ENCODE results near the gene BCL2. TPM values are rescaled to one million over a fixed set of nuclear protein-coding genes. Genes with fewer than 3 reads are reported as not detected.

The BCL2 gene
- total RNA-seq, 4 donors from 2014 or later, result 25.2 to 39.0 (median 36.1) TPM

- H3K36me3 ChIP-seq, result no peaks in the 10 kb centered on the region
- intact Hi-C loops (cut with DNase I), result no loop called here
- DNase-seq (ENCODE audit: extremely low spot score), result no peak
- H3K4me1 ChIP-seq, result peaks cover 12 to 22% (median 17%) of the 10 kb centered on the region in 4 donors
- no peaks in the 10 kb centered on the region for H3K9me3 ChIP-seq
- H3K4me3 ChIP-seq, result no peak overlapping the region
- TF ChIP-seq POLR2AphosphoS5 (IDR thresholded peaks at IDR 0.05) (no peak), POLR2A (IDR thresholded peaks at IDR 0.05; ENCODE audit: low read depth) (no peak), CTCF (IDR thresholded peaks at IDR 0.05) (no peak), EP300 (IDR thresholded peaks at IDR 0.05) (no peak)
- no peak overlapping the region for H3K27ac ChIP-seq (replicated peaks in 1 of 4)
- no peaks in the 10 kb centered on the region for H3K27me3 ChIP-seq
- 69% methylated on average over 2 of the region's 2 CpGs for WGBS
Observed at GRCh38 chr18:63096327-63096874, 223.2 kb downstream of the BCL2 start.

- H3K9me3 ChIP-seq, result no peaks in the 10 kb centered on the region
- intact Hi-C loops (cut with DNase I), result no loop called here
- H3K36me3 ChIP-seq, result no peaks in the 10 kb centered on the region
- no peak overlapping the region for H3K4me3 ChIP-seq
- TF ChIP-seq EP300 (IDR thresholded peaks at IDR 0.05) (no peak), CTCF (IDR thresholded peaks at IDR 0.05) (no peak), POLR2A (IDR thresholded peaks at IDR 0.05; ENCODE audit: low read depth) (no peak), POLR2AphosphoS5 (IDR thresholded peaks at IDR 0.05) (no peak)
- no peak overlapping the region for H3K27ac ChIP-seq (replicated peaks in 1 of 4)
- DNase-seq (ENCODE audit: extremely low spot score), result no peak
- H3K27me3 ChIP-seq, result no peaks in the 10 kb centered on the region
- WGBS, result 62% methylated on average over 6 of the region's 6 CpGs
- H3K4me1 ChIP-seq, result peaks cover 12 to 26% (median 17%) of the 10 kb centered on the region in 4 donors
Observed at GRCh38 chr18:63095768-63096167, 223.8 kb downstream of the BCL2 start.

- WGBS, result 96% methylated on average over 4 of the region's 4 CpGs
- Histone ChIP-seq H3K36me3 (no peaks in the 10 kb centered on the region), H3K27ac (replicated peaks in 1 of 4) (no peak overlapping the region), H3K4me1 (peaks cover 0 to 26% (median 17%) of the 10 kb centered on the region in 4 donors), H3K27me3 (no peaks in the 10 kb centered on the region), H3K4me3 (no peak overlapping the region), H3K9me3 (no peaks in the 10 kb centered on the region)
- intact Hi-C loops (cut with DNase I), result no loop called here
- DNase-seq (ENCODE audit: extremely low spot score), result no peak
- TF ChIP-seq EP300 (IDR thresholded peaks at IDR 0.05), result no peak
- no peak for TF ChIP-seq POLR2A (IDR thresholded peaks at IDR 0.05; ENCODE audit: low read depth)
- TF ChIP-seq POLR2AphosphoS5 (IDR thresholded peaks at IDR 0.05), result no peak
- TF ChIP-seq CTCF (IDR thresholded peaks at IDR 0.05), result no peak
Observed at GRCh38 chr18:63091671-63092364, 227.8 kb downstream of the BCL2 start.

- DNase-seq (ENCODE audit: extremely low spot score), result no peak
- intact Hi-C loops (cut with DNase I), result no loop called here
- Histone ChIP-seq H3K27me3 (no peaks in the 10 kb centered on the region), H3K27ac (replicated peaks in 1 of 4) (no peak overlapping the region), H3K4me3 (no peak overlapping the region), H3K9me3 (no peaks in the 10 kb centered on the region), H3K36me3 (no peaks in the 10 kb centered on the region), H3K4me1 (peaks cover 0 to 15% (median 8%) of the 10 kb centered on the region in 4 donors)
- 64% methylated on average over 12 of the region's 12 CpGs for WGBS
- TF ChIP-seq EP300 (IDR thresholded peaks at IDR 0.05) (no peak), POLR2AphosphoS5 (IDR thresholded peaks at IDR 0.05) (peak in 1 of 2 donors; percentile 25)
Observed at GRCh38 chr18:63090334-63090733, 229.2 kb downstream of the BCL2 start.

GRCh38 chr18:63089041-63089440 lies 230.5 kb downstream of the BCL2 start:
- Histone ChIP-seq H3K9me3 (no peaks in the 10 kb centered on the region), H3K36me3 (no peaks in the 10 kb centered on the region), H3K27ac (replicated peaks in 1 of 4) (no peak overlapping the region), H3K4me3 (no peak overlapping the region), H3K4me1 (peaks cover 0 to 13% (median 8%) of the 10 kb centered on the region in 4 donors), H3K27me3 (no peaks in the 10 kb centered on the region)
- no peak for DNase-seq (ENCODE audit: extremely low spot score)
- intact Hi-C loops (cut with DNase I), result no loop called here
- TF ChIP-seq EP300 (IDR thresholded peaks at IDR 0.05), result no peak
- TF ChIP-seq POLR2AphosphoS5 (IDR thresholded peaks at IDR 0.05), result no peak
- no peak for TF ChIP-seq POLR2A (IDR thresholded peaks at IDR 0.05; ENCODE audit: low read depth)
- TF ChIP-seq CTCF (IDR thresholded peaks at IDR 0.05), result no peak
- 95% methylated on average over 11 of the region's 11 CpGs for WGBS
